ENCODE measurements around the gene OSTN.

Gene OSTN

GRCh38 chr3:191314109-191314728 lies 115.2 kb downstream of the OSTN start:
- no peak for DNase-seq (ENCODE audit: low read depth in 2 of 2)
